Upper lobe of right lung (tissue), 1 donor: Measurements from ENCODE around the gene MTAP. TPM values are rescaled to one million over a fixed set of nuclear protein-coding genes. Genes with fewer than 3 reads are reported as not detected.
"Not testable (repeated sequence)": the region's sequence is repeated elsewhere in the genome, so short reads cannot be mapped to it uniquely, and the experiment has no call there.

Experiments
- ATAC-seq: fragments of 200-7000 bp; cut with Tn5 transposase; one replicate; pipeline ENCODE4 v1.9.1; 2020; ENCODE audit warnings: mild to moderate bottlenecking, moderate library complexity
- DNase-seq: peaks from one replicate; pipeline ENCODE4 v3.0.0-alpha.2; 2020
- H3K27ac ChIP-seq: fragments of 200-600 bp; one replicate; pipeline ENCODE4 v1.8.0; 2022
- H3K27me3 ChIP-seq: fragments of 200-600 bp; one replicate; pipeline ENCODE4 v1.8.0; 2022; ENCODE audit warnings: mild to moderate bottlenecking
- H3K36me3 ChIP-seq: fragments of 200-600 bp; one replicate; pipeline ENCODE4 v1.8.0; 2022
- H3K4me1 ChIP-seq: fragments of 200-600 bp; one replicate; pipeline ENCODE4 v1.8.0; 2022
- H3K4me3 ChIP-seq: fragments of 200-600 bp; one replicate; pipeline ENCODE4 v1.8.0; 2022; ENCODE audit warnings: mild to moderate bottlenecking
- H3K9me3 ChIP-seq: fragments of 200-600 bp; one replicate; pipeline ENCODE4 v1.8.0; 2022
- intact Hi-C: fragments of 100-400 bp; cut with DNase I; formaldehyde crosslinking; loops from one replicate; pipeline ENCODE4 v1.11.0; 2022
- total RNA-seq: library from RNA; stranded (reverse); fragmentation: NEBNext Ultra II Directional; extraction: Animal tissue kit (Norgen Biotek cat#: 25700); gene quantifications from one replicate; pipeline ENCODE4 v1.2.1, GENCODE V29; 2021
- TF ChIP-seq, protein P1 (sequence below): fragments of 200-600 bp; IDR thresholded peaks from one replicate; pipeline ENCODE4 v1.8.0; 2022; ENCODE audit warnings: antibody characterized with exemption
- donor health status: DM: no; HTN: yes; CAD: no; lungs with severe emphysema.

The MTAP gene
- total RNA-seq, 1 donor from 2014 or later = 40.6 TPM

DNA sequence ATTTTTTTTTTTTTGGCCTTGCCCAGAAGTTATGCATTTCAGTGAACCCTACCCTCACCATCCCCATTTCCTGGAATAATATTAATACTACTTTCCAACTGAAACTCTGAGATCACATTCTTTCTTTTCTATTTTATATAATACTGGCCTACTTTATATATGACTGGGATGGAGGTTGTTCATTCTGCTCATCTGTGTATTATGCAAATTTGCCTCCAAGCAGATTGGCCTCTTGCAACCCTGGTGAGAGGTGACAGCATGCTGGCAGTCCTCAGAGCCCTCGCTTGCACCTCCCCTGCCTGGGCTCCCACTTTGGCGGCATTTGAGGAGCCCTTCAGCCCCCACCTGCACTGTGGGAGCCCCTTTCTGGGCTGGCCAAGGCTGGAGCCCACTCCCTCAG is 156.4 kb downstream of the MTAP start:
- Histone ChIP-seq H3K4me3 (no peak overlapping the region), H3K27ac (no peak overlapping the region), H3K9me3 (no peaks in the 10 kb centered on the region), H3K27me3 (peaks cover 26% of the 10 kb centered on the region), H3K4me1 (no peaks in the 10 kb centered on the region), H3K36me3 (no peaks in the 10 kb centered on the region)
- TF ChIP-seq, protein P1, sequence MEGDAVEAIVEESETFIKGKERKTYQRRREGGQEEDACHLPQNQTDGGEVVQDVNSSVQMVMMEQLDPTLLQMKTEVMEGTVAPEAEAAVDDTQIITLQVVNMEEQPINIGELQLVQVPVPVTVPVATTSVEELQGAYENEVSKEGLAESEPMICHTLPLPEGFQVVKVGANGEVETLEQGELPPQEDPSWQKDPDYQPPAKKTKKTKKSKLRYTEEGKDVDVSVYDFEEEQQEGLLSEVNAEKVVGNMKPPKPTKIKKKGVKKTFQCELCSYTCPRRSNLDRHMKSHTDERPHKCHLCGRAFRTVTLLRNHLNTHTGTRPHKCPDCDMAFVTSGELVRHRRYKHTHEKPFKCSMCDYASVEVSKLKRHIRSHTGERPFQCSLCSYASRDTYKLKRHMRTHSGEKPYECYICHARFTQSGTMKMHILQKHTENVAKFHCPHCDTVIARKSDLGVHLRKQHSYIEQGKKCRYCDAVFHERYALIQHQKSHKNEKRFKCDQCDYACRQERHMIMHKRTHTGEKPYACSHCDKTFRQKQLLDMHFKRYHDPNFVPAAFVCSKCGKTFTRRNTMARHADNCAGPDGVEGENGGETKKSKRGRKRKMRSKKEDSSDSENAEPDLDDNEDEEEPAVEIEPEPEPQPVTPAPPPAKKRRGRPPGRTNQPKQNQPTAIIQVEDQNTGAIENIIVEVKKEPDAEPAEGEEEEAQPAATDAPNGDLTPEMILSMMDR = no peak
- intact Hi-C loops = no loop called here
- peak; percentile 21 for DNase-seq
- no peak for ATAC-seq

DNA sequence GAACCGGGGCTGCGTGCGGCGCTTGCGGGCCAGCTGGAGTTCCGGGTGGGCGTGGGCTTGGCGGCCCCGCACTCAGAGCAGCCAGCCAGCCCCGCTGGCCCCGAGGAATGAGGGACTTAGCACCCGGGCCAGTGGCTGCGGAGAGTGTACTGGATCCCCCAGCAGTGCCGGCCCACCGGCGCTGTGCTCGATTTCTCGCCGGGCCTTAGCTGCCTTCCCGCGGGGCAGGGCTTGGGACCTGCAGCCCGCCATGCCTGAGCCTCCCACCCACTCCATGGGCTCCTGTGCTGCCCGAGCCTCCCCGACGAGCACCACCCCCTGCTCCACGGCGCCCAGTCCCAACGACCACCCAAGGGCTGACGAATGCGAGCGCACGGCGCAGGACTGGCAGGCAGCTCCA is 156.8 kb downstream of the MTAP start:
- DNase-seq = peak; percentile 30
- intact Hi-C loops, ATAC-seq, H3K27ac ChIP-seq, H3K36me3 ChIP-seq, H3K4me3 ChIP-seq, H3K9me3 ChIP-seq, H3K4me1 ChIP-seq: not testable (repeated sequence)
- H3K27me3 ChIP-seq = peaks cover 29% of the 10 kb centered on the region

DNA sequence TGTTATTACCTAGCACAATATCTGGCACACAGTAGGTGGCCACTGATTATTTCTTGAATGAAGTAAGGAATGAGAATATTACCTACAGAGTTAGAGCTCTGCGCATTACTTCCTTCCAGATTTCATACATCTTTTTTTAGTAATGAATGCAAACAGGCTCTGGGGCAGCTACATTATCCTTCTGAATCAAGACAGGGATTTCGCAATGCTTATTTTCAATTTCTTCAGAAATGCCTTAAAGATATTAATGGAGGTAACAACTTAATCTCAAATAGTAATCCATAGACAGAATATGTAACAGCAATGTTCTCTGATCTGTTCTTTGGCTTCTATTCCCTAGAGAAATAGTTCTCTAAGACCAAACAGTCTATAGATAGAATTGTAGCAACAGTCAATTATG is 159.1 kb downstream of the MTAP start:
- no peaks in the 10 kb centered on the region for H3K9me3 ChIP-seq
- intact Hi-C loops = no loop called here
- H3K36me3 ChIP-seq = no peaks in the 10 kb centered on the region
- H3K4me3 ChIP-seq = no peak overlapping the region
- ATAC-seq = no peak
- TF ChIP-seq, protein P1 = no peak
- no peak overlapping the region for H3K27ac ChIP-seq
- H3K27me3 ChIP-seq = peaks cover 52% of the 10 kb centered on the region
- DNase-seq = no peak
- H3K4me1 ChIP-seq = peaks cover 12% of the 10 kb centered on the region

DNA sequence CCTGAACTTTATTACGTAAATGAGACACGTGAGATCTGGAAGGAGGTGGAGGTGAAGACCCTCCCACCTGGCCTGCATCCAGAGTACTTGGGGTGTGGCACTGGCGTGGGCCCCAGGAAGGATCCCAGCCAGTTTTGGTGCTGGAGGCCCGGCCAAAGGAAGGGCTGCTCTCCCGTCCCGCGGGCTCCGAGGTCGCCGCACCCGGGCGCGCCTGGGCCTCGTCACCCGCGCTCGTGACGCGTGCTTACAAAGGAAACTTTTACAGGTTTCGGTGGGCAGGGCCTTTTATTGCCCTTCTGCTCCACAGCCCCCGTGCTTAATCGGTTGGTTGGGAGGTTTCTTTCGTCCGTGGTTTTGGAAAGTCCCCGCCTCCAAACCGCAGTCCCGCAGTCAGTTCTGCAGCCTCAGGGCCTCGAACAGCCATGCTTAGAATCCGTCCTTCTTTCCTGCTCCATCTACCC is 162.5 kb downstream of the MTAP start:
- Histone ChIP-seq H3K9me3 (no peaks in the 10 kb centered on the region), H3K36me3 (no peaks in the 10 kb centered on the region), H3K4me1 (peaks cover 12% of the 10 kb centered on the region), H3K4me3 (peak overlapping the region; percentile 28), H3K27ac (no peak overlapping the region), H3K27me3 (peaks cover 86% of the 10 kb centered on the region)
- ATAC-seq (peak; percentile 57), DNase-seq (peak; percentile 73)
- intact Hi-C loops = no loop called here
- TF ChIP-seq, protein P1 = no peak

DNA sequence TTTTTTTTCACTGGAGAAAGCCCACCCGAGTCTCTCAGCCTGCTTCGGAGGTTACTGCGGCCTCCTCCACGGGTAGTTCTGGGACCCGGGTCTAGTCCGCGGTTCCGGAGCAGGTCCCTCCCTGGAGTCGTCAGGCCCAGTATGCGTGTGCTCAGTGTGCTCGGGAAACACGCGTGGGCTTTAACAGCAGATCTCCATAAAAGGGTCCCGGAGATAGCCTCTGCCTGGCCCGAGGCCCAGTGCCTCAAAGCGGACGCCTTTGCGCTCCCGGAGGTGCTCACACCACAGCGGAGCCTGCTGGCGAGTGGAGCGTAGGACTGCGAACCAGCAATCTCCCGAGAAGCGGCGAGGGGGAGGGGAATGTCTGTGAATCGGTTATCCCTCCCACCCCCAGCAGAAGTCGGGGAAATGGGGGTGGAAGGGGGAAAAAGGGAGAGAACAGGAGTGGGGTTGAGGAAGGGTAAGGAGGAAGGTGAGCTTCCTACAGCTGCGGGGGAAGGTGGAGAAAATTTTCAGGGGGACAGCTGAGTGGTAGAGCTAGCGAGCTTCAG is 163.0 kb downstream of the MTAP start:
- H3K27ac ChIP-seq = no peak overlapping the region
- TF ChIP-seq, protein P1 = peak; percentile 18
- intact Hi-C loops = no loop called here
- H3K27me3 ChIP-seq = peaks cover 91% of the 10 kb centered on the region
- peaks cover 12% of the 10 kb centered on the region for H3K4me1 ChIP-seq
- no peaks in the 10 kb centered on the region for H3K9me3 ChIP-seq
- peak; percentile 78 for DNase-seq
- H3K36me3 ChIP-seq = no peaks in the 10 kb centered on the region
- H3K4me3 ChIP-seq = peak overlapping the region; percentile 28
- ATAC-seq = peak; percentile 83

DNA sequence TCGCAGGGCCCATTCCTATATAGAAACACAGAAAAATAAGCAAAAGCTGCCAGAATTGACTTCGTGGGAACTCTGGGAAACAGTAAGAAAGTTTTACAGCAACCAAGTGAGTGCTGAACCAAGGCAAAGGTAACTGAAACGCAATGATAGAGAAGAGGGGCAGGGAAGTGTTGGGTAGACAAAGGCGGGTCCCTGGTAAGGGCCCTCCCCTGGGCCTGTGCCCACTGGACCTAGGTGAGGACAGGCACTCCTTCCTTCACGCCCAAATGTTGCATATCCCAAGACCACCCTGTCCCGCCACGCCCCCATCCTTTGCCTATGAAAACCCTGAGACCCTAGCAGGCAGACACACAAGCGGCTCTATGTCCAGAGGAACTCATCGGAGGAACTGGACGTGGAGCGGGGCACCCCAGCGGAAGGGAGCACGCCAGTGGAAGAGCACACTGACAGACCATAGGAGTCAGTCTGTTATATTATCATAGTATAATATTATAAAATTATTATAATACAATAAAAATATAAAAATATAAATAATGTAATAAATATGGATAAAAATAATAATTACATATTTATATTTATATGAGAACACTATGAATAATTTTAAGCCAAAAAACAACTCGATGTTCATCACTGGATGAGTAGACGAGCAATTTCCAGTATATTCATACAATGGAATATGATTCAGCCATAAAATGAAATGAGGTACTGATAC is 163.9 kb downstream of the MTAP start:
- no peaks in the 10 kb centered on the region for H3K36me3 ChIP-seq
- H3K4me3 ChIP-seq = no peak overlapping the region
- intact Hi-C loops = no loop called here
- ATAC-seq = no peak
- no peaks in the 10 kb centered on the region for H3K9me3 ChIP-seq
- H3K27me3 ChIP-seq = peaks cover 94% of the 10 kb centered on the region
- H3K4me1 ChIP-seq = peaks cover 12% of the 10 kb centered on the region
- TF ChIP-seq, protein P1 = no peak
- DNase-seq = no peak
- H3K27ac ChIP-seq = no peak overlapping the region
